H1 (cell line): ENCODE data around the gene GLTPD2. TPM values are rescaled to one million over a fixed set of nuclear protein-coding genes. Genes with fewer than 3 reads are reported as not detected.

ENCODE experiments used
- CTCF ChIA-PET: fragments of 300-600 bp; sonication (Branson Sonifier 250); formaldehyde crosslinking; loops from one replicate; lab custom pipeline; 2021; ENCODE audit not compliant: partially characterized antibody; lab: Charles Lee
- POLR2A ChIA-PET: fragments of 300-600 bp; sonication (Branson Sonifier 250); formaldehyde crosslinking; loops from one replicate; lab custom pipeline; 2021; ENCODE audit warnings: inconsistent platforms; ENCODE audit not compliant: partially characterized antibody; lab: Charles Lee
- DNase-seq, 2 experiments: peaks; one replicate each; pipeline versions ENCODE4 v3.0.0 to v3.0.0-alpha.2; 2010 to 2022; ENCODE audit warnings: low spot score in 2 of 2, low read depth in 1 of 2, mixed read lengths in 1 of 2
- FAIRE-seq: peaks from 2 replicates; lab custom pipeline; 2011; peaks lifted over from hg19 to GRCh38; lab: Jason Lieb, UNC
- H2AFZ ChIP-seq: 2 replicates; pipeline ENCODE4 v1.8.1; 2012; ENCODE audit warnings: low read length, inconsistent platforms
- H2AK5ac ChIP-seq: 2 replicates; pipeline ENCODE4 v1.6.1; 2013; ENCODE audit warnings: low read depth, low read length
- H2BK120ac ChIP-seq: replicated peaks from 2 replicates; pipeline ENCODE3; 2013; ENCODE audit warnings: low read depth, low read length, inconsistent platforms
- H2BK12ac ChIP-seq: 2 replicates; pipeline ENCODE4 v1.6.1; 2013; ENCODE audit warnings: low read depth, low read length
- H2BK15ac ChIP-seq: 2 replicates; pipeline ENCODE4 v1.6.1; 2013; ENCODE audit warnings: low read length
- H2BK20ac ChIP-seq: 2 replicates; pipeline ENCODE4 v1.6.1; 2013; ENCODE audit warnings: low read length
- H2BK5ac ChIP-seq: 2 replicates; pipeline ENCODE4 v1.6.1; 2013; ENCODE audit warnings: low read depth, low read length
- H3K14ac ChIP-seq: 2 replicates; pipeline ENCODE4 v1.6.1; 2013; ENCODE audit warnings: inconsistent platforms; ENCODE audit not compliant: insufficient read length
- H3K18ac ChIP-seq: 2 replicates; pipeline ENCODE4 v1.6.1; 2013; ENCODE audit warnings: low read length; ENCODE audit errors: extremely low read depth
- H3K23ac ChIP-seq: 2 replicates; pipeline ENCODE4 v1.6.1; 2013; ENCODE audit warnings: inconsistent platforms; ENCODE audit not compliant: insufficient read length
- H3K23me2 ChIP-seq: 2 replicates; pipeline ENCODE4 v1.6.1; 2013; ENCODE audit warnings: low read depth, low read length
- H3K27ac ChIP-seq: 2 replicates; pipeline ENCODE4 v1.6.1; 2011; ENCODE audit warnings: low read depth, low read length, inconsistent platforms
- H3K27me3 ChIP-seq, 4 experiments: replicated peaks in 1 of 4; 1 replicate in 1 of 4; 2 replicates in 3 of 4; pipeline versions ENCODE4 v1.6.1 to v1.8.1; 2011 to 2013; ENCODE audit warnings: low read length in 3 of 4, mild to moderate bottlenecking in 3 of 4, inconsistent platforms in 2 of 4, mixed read lengths in 2 of 4, moderate library complexity in 1 of 4; ENCODE audit not compliant: control insufficient read depth in 3 of 4, insufficient read depth in 3 of 4; ENCODE audit errors: extremely low read depth in 1 of 4
- H3K36me3 ChIP-seq, 4 experiments: 2 replicates each; pipeline versions ENCODE4 v1.6.1 to v1.8.1; 2011 to 2013; ENCODE audit warnings: mild to moderate bottlenecking in 4 of 4, low read length in 3 of 4, moderate library complexity in 2 of 4, control low read depth in 1 of 4, inconsistent platforms in 1 of 4; ENCODE audit not compliant: insufficient read depth in 4 of 4, control insufficient read depth in 2 of 4
- H3K4ac ChIP-seq: replicated peaks from 2 replicates; pipeline ENCODE3; 2013; ENCODE audit warnings: low read length, low read depth, mixed read lengths, inconsistent platforms; ENCODE audit not compliant: insufficient read length
- H3K4me1 ChIP-seq, 4 experiments: replicated peaks in 1 of 4; 1 replicate in 1 of 4; 2 replicates in 3 of 4; pipeline versions ENCODE4 v1.6.1 to v1.8.1; 2011 to 2013; ENCODE audit warnings: low read length in 3 of 4, inconsistent platforms in 2 of 4, mixed read lengths in 1 of 4; ENCODE audit not compliant: insufficient read depth in 4 of 4, control insufficient read depth in 3 of 4
- H3K4me2 ChIP-seq, 2 experiments: 2 replicates each; pipeline versions ENCODE4 v1.6.1 to v1.8.1; 2011 to 2013; ENCODE audit warnings: low read depth in 2 of 2, low read length in 2 of 2, control low read depth in 1 of 2, inconsistent platforms in 1 of 2, mild to moderate bottlenecking in 1 of 2; ENCODE audit not compliant: insufficient read depth in 1 of 2
- H3K4me3 ChIP-seq, 4 experiments: fragments of 200-600, 300-600 bp in 1 of 4; sonication (generic), shearing (Covaris generic), sonication (Bioruptor Twin) in 1 of 4; 2 replicates each; pipeline versions ENCODE4 v1.5.1 to v1.8.1; 2011 to 2016; ENCODE audit warnings: low read length in 4 of 4, low read depth in 3 of 4, control low read depth in 2 of 4, inconsistent platforms in 2 of 4, mild to moderate bottlenecking in 2 of 4, mixed read lengths in 1 of 4, moderate library complexity in 1 of 4; ENCODE audit not compliant: insufficient read depth in 2 of 4; ENCODE audit errors: extremely low read depth in 1 of 4
- H3K56ac ChIP-seq: replicated peaks from 2 replicates; pipeline ENCODE3; 2013; ENCODE audit warnings: low read depth, mild to moderate bottlenecking, mixed read lengths, low read length, inconsistent platforms; ENCODE audit not compliant: insufficient read length
- H3K79me1 ChIP-seq: 2 replicates; pipeline ENCODE4 v1.6.1; 2013; ENCODE audit warnings: low read depth, low read length, control low read depth
- H3K79me2 ChIP-seq, 2 experiments: 2 replicates each; pipeline versions ENCODE4 v1.6.1 to v1.8.1; 2012 to 2013; ENCODE audit warnings: low read length in 2 of 2, mild to moderate bottlenecking in 2 of 2, inconsistent platforms in 1 of 2; ENCODE audit not compliant: insufficient read depth in 2 of 2, control insufficient read depth in 1 of 2
- H3K9ac ChIP-seq, 4 experiments: replicated peaks in 1 of 4; 1 replicate in 1 of 4; 2 replicates in 3 of 4; pipeline versions ENCODE4 v1.6.1 to v1.8.1; 2011 to 2013; ENCODE audit warnings: low read depth in 3 of 4, low read length in 3 of 4, control low read depth in 2 of 4, mild to moderate bottlenecking in 2 of 4, moderate library complexity in 2 of 4, inconsistent platforms in 1 of 4; ENCODE audit errors: extremely low read depth in 1 of 4
- H3K9me3 ChIP-seq, 2 experiments: 2 replicates each; pipeline versions ENCODE4 v1.6.1 to v1.8.1; 2012 to 2013; ENCODE audit warnings: mild to moderate bottlenecking in 2 of 2, moderate library complexity in 2 of 2, control low read depth in 1 of 2, inconsistent platforms in 1 of 2, low read depth in 1 of 2, low read length in 1 of 2, mixed read lengths in 1 of 2; ENCODE audit not compliant: insufficient read depth in 2 of 2
- H4K20me1 ChIP-seq, 2 experiments: replicated peaks in 1 of 2; 2 replicates each; pipeline versions ENCODE3 to v1.8.1; 2011 to 2013; ENCODE audit warnings: inconsistent platforms in 2 of 2, low read length in 2 of 2, mild to moderate bottlenecking in 1 of 2; ENCODE audit not compliant: insufficient read depth in 2 of 2, control insufficient read depth in 1 of 2
- H4K5ac ChIP-seq: 2 replicates; pipeline ENCODE4 v1.6.1; 2013; ENCODE audit warnings: low read length, low read depth, mixed read lengths, inconsistent platforms; ENCODE audit not compliant: insufficient read length
- H4K8ac ChIP-seq: 2 replicates; pipeline ENCODE4 v1.8.0; 2013; ENCODE audit warnings: mild to moderate bottlenecking, moderate library complexity, low read length, inconsistent platforms; ENCODE audit not compliant: insufficient read depth; ENCODE audit errors: extremely low read depth
- H4K91ac ChIP-seq: replicated peaks from 2 replicates; pipeline ENCODE3; 2013; ENCODE audit warnings: low read length, mixed read lengths, inconsistent platforms; ENCODE audit not compliant: insufficient read length
- TAF1 ChIP-seq: IDR thresholded peaks from 2 replicates; pipeline ENCODE4 v1.6.1; 2011; ENCODE audit warnings: mild to moderate bottlenecking, low read depth, low read length
- WGBS, 2 experiments: shearing (Covaris generic) in 1 of 2; methylation state at CpG; one replicate each; pipeline versions ENCODE4 v1.1.6 to v1.1.7; 2013 to 2015; ENCODE audit warnings: low lambda C conversion rate in 2 of 2, mixed read lengths in 2 of 2, inconsistent platforms in 1 of 2, low coverage in 1 of 2, missing lambda C conversion rate in 1 of 2; ENCODE audit not compliant: insufficient replicate concordance in 2 of 2, insufficient coverage in 1 of 2, insufficient read length in 1 of 2; ENCODE audit errors: extremely low coverage in 1 of 2, missing lambda C conversion rate in 1 of 2; 5-methylcytosine and 5-hydroxymethylcytosine counted together
- polyA plus RNA-seq, 7 experiments: library from polyadenylated mRNA; depleted of rRNA in 3 of 7; stranded (reverse) in 5 of 7; unstranded in 2 of 7; fragments of >200 nt in 5 of 7; fragments of 200-250 nt in 2 of 7; gene quantifications; 1 replicate in 5 of 7; 2 replicates in 1 of 7; 4 replicates in 1 of 7; pipeline versions ENCODE4 v1.2.1 to v1.2.3, GENCODE V29; 2011 to 2013; ENCODE audit warnings: missing spikeins in 2 of 7, mixed read lengths in 2 of 7
- total RNA-seq: library from RNA; stranded (reverse); fragmentation: NEBNext Ultra II Directional; extraction: Animal tissue kit (Norgen Biotek cat#: 25700); gene quantifications from 2 replicates; pipeline ENCODE4 v1.2.1, GENCODE V29; 2021

The GLTPD2 gene
- total and polyA plus RNA-seq, 2 of the 8 experiments (the other 6 are each of a cell fraction or from before 2014, with no cell fraction given): not detected

GRCh38 chr17:4742629-4743028 lies 46.1 kb upstream of the GLTPD2 start:
- FAIRE-seq (no peak), DNase-seq (no peak)
- no peaks in the 10 kb centered on the region for H3K79me2 ChIP-seq
- no peak overlapping the region for H3K14ac ChIP-seq
- no peak overlapping the region for H3K4me3 ChIP-seq
- H3K4me2 ChIP-seq: no peak overlapping the region
- H3K27ac ChIP-seq: no peak overlapping the region
- no peak overlapping the region for H2BK120ac ChIP-seq
- no peaks in the 10 kb centered on the region; a peak in 1 of 8 replicates for H3K36me3 ChIP-seq
- peaks cover 21% of the 10 kb centered on the region; the same call in 1 of the 2 replicates for H3K23me2 ChIP-seq
- ChIA-PET POLR2A (no interaction called here), CTCF (interaction anchor here (0.8 to 1.8 kb wide), 8 partner anchors 10 to 148 kb away, joined by 3 to 5 read pairs (median 3); no protein-coding TSS in a partner anchor)
- no peak overlapping the region for H2AFZ ChIP-seq
- H2BK20ac ChIP-seq: no peak overlapping the region
- H3K4ac ChIP-seq: no peak overlapping the region
- no peak overlapping the region for H3K9ac ChIP-seq
- H2AK5ac ChIP-seq: no peak overlapping the region
- no peak overlapping the region for H4K8ac ChIP-seq
- no peak overlapping the region for H3K18ac ChIP-seq
- WGBS, 2 experiments: 91% methylated on average over 10 of the region's 10 CpGs; no CpG with 5 or more reads in 1 of the 2 experiments
- no peak overlapping the region for H2BK12ac ChIP-seq
- H3K9me3 ChIP-seq: no peaks in the 10 kb centered on the region; a peak in 1 of 4 replicates
- H4K5ac ChIP-seq: no peak overlapping the region
- H2BK5ac ChIP-seq: no peak overlapping the region
- H4K91ac ChIP-seq: no peak overlapping the region
- no peak overlapping the region for H2BK15ac ChIP-seq
- H3K27me3 ChIP-seq: peaks cover 29 to 58% (median 46%) of the 10 kb centered on the region in 4 experiments
- peaks cover 0 to 12% (median 7%) of the 10 kb centered on the region in 4 experiments; a peak in 5 of 7 replicates for H3K4me1 ChIP-seq
- no peak for TF ChIP-seq TAF1
- TF ChIP-seq, all 59 proteins: peak for 0
- Histone ChIP-seq H3K56ac (no peak overlapping the region), H3K23ac (no peak overlapping the region), H4K20me1 (no peaks in the 10 kb centered on the region), H3K79me1 (no peaks in the 10 kb centered on the region)
